Duodenal mucosa (tissue), 2 donors: ENCODE results near the gene STIP1.

Source experiments
- H3K27ac ChIP-seq: one replicate; pipeline ENCODE4 v1.7.0; 2013; ENCODE audit warnings: low read depth, low read length
- H3K27me3 ChIP-seq, 2 donors: one replicate each; pipeline ENCODE4 v1.7.0; 2013; ENCODE audit warnings: low read length in 2 of 2, control low read depth in 1 of 2; ENCODE audit not compliant: insufficient read depth in 2 of 2, control insufficient read depth in 1 of 2
- H3K36me3 ChIP-seq, 2 donors: one replicate each; pipeline ENCODE4 v1.7.0; 2013; ENCODE audit warnings: low read length in 2 of 2, control low read depth in 1 of 2; ENCODE audit not compliant: insufficient read depth in 2 of 2, control insufficient read depth in 1 of 2
- H3K4me1 ChIP-seq, 2 donors: one replicate each; pipeline ENCODE4 v1.7.0; 2013; ENCODE audit warnings: low read length in 2 of 2, control low read depth in 1 of 2; ENCODE audit not compliant: insufficient read depth in 2 of 2, control insufficient read depth in 1 of 2
- H3K4me3 ChIP-seq, 2 donors: one replicate each; pipeline ENCODE4 v1.7.0; 2013; ENCODE audit warnings: low read length in 2 of 2, low read depth in 1 of 2
- H3K9ac ChIP-seq, 2 donors: one replicate each; pipeline ENCODE4 v1.7.0; 2013; ENCODE audit warnings: low read length in 2 of 2, low read depth in 1 of 2
- H3K9me3 ChIP-seq, 2 donors: one replicate each; pipeline ENCODE4 v1.7.0; 2013; ENCODE audit warnings: low read length in 2 of 2, control low read depth in 1 of 2; ENCODE audit not compliant: control insufficient read depth in 1 of 2

Gene STIP1

DNA sequence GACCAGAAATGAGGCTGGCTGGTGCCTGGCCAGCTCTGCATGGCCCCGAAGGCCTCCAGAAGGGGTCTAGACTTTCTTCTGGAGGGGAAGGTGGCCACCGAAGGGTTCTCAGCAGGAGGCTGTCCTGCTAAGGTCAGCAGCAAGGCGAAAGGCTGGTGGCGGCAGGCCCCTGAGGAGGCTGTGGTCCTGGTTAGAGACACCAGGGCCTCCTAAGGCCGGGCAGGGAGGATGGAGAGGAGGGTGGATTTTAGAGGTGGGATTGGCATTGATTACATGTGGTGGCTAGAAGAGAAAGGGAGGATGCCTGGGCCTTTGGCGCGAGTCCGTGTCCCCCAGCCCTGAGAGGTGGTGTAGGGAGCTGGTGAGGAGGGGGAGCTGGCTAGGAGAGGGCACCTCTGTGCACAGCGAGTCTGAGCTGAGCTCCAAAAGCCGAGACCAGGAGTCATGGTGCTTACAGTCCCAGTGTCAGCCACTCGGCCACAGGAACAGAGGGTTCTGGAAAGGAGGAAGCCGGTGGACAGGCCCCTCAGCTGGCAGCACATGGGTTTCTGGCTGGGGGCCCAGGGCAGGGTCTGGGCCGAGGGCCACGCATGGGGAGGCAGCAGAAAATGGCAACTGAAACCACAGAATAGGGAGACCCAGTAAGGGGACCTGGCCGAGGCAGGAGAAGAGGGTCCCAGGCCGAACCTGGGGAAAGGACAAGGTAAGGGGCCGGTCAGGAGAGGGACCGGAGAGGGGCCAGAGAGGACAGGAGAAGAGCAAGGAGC lies 23.0 kb downstream of the STIP1 start:
- Histone ChIP-seq H3K4me3 (no peak overlapping the region), H3K9me3 (no peaks in the 10 kb centered on the region)

GRCh38 chr11:64209563-64209843 lies 23.5 kb downstream of the STIP1 start:
- no peak overlapping the region for H3K27ac ChIP-seq
- H3K4me3 ChIP-seq, result no peak overlapping the region
- H3K27me3 ChIP-seq, result no peaks in the 10 kb centered on the region
- H3K36me3 ChIP-seq, result peaks cover 4 to 21% of the 10 kb centered on the region in 2 donors
- peaks cover 29 to 30% of the 10 kb centered on the region in 2 donors for H3K4me1 ChIP-seq
- H3K9ac ChIP-seq, result no peak overlapping the region
- no peaks in the 10 kb centered on the region for H3K9me3 ChIP-seq

More for the DNA sequence above, 23.0 kb downstream of the STIP1 start:
- peaks cover 5 to 23% of the 10 kb centered on the region in 2 donors for H3K36me3 ChIP-seq
- no peak overlapping the region for H3K9ac ChIP-seq
- H3K27me3 ChIP-seq, result no peaks in the 10 kb centered on the region
- no peak overlapping the region for H3K27ac ChIP-seq
- H3K4me1 ChIP-seq, result peaks cover 33 to 35% of the 10 kb centered on the region in 2 donors

GRCh38 chr11:64210301-64211020 lies 24.5 kb downstream of the STIP1 start:
- no peak overlapping the region for H3K9ac ChIP-seq
- no peaks in the 10 kb centered on the region for H3K27me3 ChIP-seq
- H3K36me3 ChIP-seq, result peaks cover 4 to 24% of the 10 kb centered on the region in 2 donors
- H3K27ac ChIP-seq, result no peak overlapping the region
- H3K9me3 ChIP-seq, result no peaks in the 10 kb centered on the region
- H3K4me3 ChIP-seq, result no peak overlapping the region
- peaks cover 22 to 23% of the 10 kb centered on the region in 2 donors for H3K4me1 ChIP-seq

DNA sequence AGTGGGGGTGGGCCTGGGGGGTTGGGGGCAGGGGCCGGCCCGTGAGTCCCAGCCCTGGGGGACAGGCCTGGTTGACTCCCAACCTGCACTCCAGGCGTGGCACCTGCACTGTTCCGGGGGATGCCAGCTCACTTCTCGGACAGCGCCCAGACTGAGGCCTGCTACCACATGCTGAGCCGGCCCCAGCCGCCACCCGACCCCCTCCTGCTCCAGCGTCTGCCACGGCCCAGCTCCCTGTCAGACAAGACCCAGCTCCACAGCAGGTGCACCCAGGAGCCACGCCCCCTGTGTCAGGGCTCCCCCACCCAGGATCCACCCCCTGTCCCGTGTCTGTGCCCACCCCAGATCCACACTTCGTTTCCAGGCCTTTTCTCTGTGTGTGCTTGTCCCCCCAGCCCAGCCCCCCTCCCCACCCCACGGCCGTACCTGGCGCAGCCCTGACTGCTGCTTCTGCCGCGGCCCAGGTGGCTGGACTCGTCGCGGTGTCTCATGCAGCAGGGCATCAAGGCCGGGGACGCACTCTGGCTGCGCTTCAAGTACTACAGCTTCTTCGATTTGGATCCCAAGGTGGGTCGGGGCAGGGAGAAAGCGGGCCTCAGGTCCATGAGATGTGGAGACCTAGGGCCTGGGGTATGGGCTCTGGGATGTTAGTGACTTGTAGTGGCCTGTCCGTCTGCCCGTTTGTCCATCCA lies 25.4 kb downstream of the STIP1 start:
- Histone ChIP-seq H3K27ac (no peak overlapping the region), H3K27me3 (no peaks in the 10 kb centered on the region), H3K36me3 (peaks cover 4 to 24% of the 10 kb centered on the region in 2 donors), H3K9me3 (no peaks in the 10 kb centered on the region), H3K4me1 (peaks cover 14% of the 10 kb centered on the region in 2 donors), H3K9ac (no peak overlapping the region), H3K4me3 (no peak overlapping the region)

- H3K27ac ChIP-seq, result no peak overlapping the region
- no peak overlapping the region for H3K9ac ChIP-seq
- H3K9me3 ChIP-seq, result no peaks in the 10 kb centered on the region
- peaks cover 4 to 8% of the 10 kb centered on the region in 2 donors for H3K4me1 ChIP-seq
- H3K27me3 ChIP-seq, result no peaks in the 10 kb centered on the region
- H3K36me3 ChIP-seq, result peaks cover 9 to 31% of the 10 kb centered on the region in 2 donors
- H3K4me3 ChIP-seq, result no peak overlapping the region
These were observed 30.9 kb downstream of the STIP1 start for GRCh38 chr11:64216879-64217278.

GRCh38 chr11:64218628-64219353 lies 32.8 kb downstream of the STIP1 start:
- Histone ChIP-seq H3K27ac (no peak overlapping the region), H3K4me1 (peaks cover 4 to 8% of the 10 kb centered on the region in 2 donors), H3K27me3 (no peaks in the 10 kb centered on the region), H3K9ac (no peak overlapping the region), H3K4me3 (no peak overlapping the region), H3K9me3 (no peaks in the 10 kb centered on the region), H3K36me3 (peaks cover 9 to 36% of the 10 kb centered on the region in 2 donors)

- no peak overlapping the region for H3K9ac ChIP-seq
- H3K36me3 ChIP-seq, result peaks cover 9 to 41% of the 10 kb centered on the region in 2 donors
These were observed 33.3 kb downstream of the STIP1 start for GRCh38 chr11:64219354-64219684.

GRCh38 chr11:64219755-64220154 lies 33.8 kb downstream of the STIP1 start:
- no peak overlapping the region for H3K27ac ChIP-seq
- no peaks in the 10 kb centered on the region for H3K9me3 ChIP-seq
- H3K4me1 ChIP-seq, result peaks cover 9% of the 10 kb centered on the region in 2 donors
- no peaks in the 10 kb centered on the region for H3K27me3 ChIP-seq
- no peak overlapping the region for H3K9ac ChIP-seq
- H3K4me3 ChIP-seq, result no peak overlapping the region
- peaks cover 9 to 42% of the 10 kb centered on the region in 2 donors for H3K36me3 ChIP-seq

More at GRCh38 chr11:64219354-64219684, 33.3 kb downstream of the STIP1 start:
- Histone ChIP-seq H3K27ac (no peak overlapping the region), H3K4me3 (no peak overlapping the region), H3K27me3 (no peaks in the 10 kb centered on the region), H3K9me3 (no peaks in the 10 kb centered on the region), H3K4me1 (peaks cover 4 to 8% of the 10 kb centered on the region in 2 donors)

DNA sequence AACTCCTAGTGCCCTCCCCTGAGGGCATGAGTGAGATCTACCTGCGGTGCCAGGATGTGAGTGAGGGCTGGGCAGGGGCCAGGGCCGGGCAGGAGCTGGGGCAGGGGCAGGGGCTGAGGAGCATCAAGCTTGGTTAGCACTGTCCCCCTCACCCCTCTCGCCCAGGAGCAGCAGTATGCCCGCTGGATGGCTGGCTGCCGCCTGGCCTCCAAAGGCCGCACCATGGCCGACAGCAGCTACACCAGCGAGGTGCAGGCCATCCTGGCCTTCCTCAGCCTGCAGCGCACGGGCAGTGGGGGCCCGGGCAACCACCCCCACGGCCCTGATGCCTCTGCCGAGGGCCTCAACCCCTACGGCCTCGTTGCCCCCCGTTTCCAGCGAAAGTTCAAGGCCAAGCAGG lies 34.3 kb downstream of the STIP1 start:
- Histone ChIP-seq H3K9ac (no peak overlapping the region), H3K27me3 (no peaks in the 10 kb centered on the region), H3K27ac (no peak overlapping the region), H3K4me3 (no peak overlapping the region), H3K4me1 (peaks cover 14% of the 10 kb centered on the region in 2 donors), H3K36me3 (peaks cover 9 to 38% of the 10 kb centered on the region in 2 donors), H3K9me3 (no peaks in the 10 kb centered on the region)
